ENCODE results near the gene TRPM5.

Gene TRPM5

DNA sequence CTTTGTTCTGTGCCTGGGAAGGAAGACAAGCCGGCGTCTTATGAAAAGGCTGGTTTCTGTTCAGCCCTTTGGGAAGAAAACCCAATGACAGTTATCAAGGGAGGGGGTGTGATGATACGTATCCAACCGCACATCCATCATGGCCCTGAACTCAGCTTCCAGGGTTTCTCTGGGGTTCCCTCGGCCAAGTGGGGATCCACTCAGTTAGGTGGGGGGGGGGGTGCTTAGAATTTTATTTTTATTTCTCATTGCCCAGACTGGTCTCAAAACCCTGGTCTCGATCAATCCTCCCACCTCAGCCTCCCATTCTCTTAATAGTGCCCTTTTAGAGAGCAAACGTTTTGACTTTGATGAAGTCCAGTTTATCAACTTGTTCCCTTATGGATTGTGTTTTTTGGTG is 26.2 kb upstream of the TRPM5 start:
- DNase-seq = no peak

DNA sequence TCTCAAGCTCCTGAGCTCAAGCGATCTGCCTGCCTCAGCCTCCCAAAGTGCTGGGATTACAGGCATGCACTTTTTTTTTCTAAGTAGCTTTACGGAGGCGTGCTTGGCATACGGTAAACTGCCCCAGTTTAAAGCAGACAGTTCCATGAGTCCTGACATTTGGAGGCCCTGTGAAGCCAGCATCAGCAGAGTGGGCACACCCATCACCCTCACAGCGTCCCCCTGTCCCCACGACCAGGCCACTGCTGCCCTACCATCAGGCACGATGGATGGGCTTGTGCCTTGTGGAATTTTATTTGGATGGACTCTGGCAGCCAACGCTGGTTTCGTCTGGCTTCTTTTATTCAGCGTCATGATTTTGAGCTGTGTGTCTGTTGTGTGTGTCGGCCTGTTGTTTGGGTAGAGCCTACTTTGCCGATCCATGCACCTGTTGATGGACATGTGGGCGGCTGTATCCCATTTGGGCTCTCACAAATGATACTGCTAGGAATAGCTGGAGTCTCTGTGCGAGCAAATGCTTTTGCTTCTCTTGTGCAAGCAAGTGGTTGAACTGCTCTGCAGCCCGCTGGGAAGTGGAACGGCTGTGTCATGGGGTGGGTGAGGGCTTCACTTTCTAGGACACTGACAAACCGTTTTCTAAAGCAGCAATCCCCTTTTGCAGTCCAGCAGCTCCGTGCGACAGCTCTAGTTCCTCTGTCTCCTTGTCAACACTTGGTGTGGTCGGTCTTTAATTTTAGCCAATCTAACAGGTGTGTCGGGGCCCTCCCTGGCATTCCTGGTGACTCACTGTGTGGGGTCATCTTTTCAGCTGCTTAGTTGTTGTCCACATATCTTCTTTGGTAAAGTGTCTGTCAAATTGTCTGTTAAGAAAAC is 24.3 kb upstream of the TRPM5 start:
- no peak for DNase-seq

DNA sequence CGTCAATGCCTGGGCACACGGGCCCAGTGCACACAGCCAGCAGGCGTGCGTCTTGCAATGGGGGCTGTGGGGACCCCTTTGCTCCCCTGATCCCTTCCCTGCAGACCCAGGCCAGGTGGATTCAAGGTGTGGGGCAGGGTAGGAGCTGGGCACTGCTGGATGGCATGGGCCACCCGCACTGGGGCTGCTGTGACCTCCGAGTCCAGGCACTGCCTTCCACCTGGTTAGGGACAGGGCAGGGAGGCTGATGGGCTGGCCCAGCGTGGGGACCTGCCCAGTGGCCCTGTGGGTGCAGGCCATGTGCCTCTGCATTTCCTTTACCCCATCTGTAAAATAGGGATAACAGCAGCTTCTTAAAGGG is 23.4 kb upstream of the TRPM5 start:
- DNase-seq = no peak

DNA sequence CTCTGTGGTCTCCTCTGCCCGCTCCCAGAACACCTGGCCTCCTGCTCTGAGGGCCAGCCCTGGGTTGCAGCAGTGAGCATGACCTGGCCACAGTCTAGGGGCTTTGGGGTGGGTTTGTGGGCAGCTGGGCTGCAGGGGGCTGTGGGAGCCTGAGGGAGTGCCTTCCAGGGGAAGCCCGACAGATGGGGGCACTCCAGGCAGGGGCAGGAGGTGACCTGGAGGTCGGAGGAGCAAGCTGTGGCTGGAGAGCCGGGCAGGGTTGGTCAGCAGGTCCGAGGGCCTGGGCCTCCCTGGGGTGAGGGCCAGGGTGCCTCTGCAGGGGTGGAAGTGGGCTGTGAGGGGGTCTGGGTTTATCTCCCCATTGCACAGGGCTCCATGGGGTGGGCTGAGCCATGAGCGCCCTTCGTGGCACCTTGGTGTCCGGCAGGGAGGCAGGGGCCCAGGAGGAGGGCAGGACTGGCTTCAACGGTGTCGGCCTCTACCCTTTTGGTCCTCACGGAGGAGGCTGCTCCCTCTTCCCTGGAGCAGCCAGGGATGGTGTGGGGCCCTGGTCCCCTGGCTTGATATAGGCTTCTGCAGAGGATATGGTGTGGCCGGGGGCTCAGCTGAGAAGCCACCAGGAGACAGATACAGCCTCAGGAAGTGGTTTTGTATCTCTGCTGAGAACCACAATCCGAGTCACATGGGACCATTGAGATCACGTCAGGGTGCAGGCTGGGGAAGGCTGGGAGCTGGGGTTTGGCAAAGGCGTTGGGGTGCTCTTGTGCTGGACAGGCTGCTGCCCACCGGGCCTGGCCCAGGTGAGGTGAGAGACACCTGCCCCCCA is 22.8 kb upstream of the TRPM5 start:
- no peak for DNase-seq

DNA sequence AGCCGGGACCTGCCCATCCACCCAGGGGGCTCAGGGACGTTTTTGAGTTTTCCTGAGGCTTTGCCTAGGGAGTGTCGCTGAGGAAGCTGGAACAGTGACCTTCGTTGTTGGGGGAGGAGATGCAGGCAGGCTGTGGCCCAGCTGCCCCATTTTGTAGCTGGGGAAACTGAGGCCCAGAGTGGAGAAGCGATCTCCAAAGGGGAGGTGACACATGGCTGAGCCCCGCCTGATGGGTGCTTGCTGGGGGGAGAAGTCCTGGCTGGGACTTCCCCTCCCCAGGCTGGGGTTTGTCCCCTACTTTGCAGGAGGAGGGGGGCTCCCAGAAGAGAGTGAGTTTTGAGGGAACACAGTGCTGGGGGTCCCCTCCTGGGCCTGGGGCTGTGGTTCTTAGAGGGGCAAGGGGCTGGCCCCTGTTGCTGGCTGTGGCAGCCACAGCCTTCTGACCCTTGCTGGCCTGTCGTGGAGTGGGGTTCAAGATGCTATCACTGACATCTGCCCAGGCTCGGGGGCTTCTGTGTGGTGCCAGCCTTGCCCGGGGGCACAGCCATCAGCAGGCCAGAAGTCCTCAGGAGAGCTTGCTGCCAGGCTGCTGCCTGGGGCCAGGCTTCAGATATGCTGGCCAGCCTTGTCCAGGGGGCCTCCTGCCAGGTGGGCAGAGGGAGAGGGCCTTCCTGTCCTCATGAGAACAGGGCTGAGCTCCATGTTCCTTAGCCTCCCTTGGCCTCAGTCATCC is 21.9 kb upstream of the TRPM5 start:
- DNase-seq = no peak

DNA sequence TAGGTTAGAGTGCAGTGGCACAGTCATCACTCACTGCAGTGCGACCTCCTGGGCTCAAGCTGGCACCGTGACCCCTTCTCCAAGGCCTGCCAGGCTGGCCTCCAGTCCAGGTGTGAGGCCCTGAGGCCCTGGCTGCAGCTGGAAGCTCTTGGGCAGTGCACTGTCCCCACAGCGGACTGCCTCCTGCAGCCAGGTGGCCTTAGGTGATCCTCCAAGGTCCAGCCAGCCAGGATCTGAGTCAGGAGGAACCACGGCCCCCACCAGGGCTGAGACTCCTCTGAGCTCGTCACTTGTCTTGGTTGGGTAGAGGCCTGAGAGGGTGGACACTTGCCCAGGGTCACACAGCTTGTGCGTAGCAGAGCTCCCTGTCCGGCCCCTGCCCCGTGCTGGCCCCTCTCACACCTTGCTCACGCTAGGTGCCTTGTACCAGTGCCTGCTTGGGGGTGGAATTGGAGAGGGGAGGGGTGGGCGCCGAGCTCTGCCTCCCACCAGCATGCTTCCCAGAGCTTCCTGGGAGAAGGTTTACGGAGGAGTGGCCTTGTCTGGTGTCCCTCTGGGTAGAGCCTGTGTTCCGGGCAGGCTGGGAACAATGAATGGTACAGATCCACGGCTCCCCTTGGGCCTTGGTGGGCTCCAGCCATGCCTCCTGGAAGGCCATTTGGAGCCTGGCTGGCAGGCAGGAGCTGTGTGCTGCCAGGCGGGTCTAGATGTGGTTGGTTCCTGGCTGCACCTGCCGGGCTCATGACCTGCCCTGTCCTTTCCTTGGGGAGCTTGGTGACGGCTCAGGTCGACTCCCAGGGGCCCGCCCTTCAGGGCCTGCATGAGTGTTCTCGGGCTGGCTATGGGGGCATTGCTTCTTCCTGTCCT is 21.1 kb upstream of the TRPM5 start:
- DNase-seq = no peak

DNA sequence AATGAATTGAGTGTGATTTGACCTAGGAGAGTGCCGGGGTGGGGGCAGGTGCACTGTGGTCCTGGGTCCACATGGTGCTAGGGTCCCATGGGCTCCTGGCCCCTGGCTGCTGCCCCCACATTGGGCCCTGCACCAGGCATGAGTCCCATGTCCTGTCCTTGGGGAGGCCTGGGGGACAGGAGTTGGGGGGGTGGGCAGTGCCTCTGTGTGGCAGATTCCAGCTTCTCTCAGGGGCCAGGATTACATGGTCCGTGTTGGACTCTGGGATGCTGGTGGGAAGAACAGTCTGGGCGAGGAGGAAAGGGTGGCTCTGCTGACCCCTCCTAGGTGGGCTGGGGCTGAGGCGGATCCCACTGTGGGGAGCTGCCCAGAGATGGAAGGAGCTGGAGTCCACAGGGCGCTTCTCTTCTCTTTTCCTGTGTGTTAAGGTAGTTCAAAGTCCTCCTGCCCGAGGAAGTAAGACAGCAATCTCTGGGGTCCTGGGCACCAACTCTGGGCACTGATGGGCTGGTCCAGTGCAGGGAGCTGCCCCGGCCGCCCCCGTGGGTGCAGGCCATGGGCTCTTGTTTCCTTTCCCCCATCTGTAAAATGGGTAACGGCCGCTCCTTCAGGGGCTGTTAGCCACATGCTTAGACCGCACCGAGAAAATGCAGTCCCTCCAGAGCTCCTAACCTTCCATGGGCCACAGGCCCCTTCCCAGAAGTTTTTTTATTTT is 20.3 kb upstream of the TRPM5 start:
- no peak for DNase-seq

DNA sequence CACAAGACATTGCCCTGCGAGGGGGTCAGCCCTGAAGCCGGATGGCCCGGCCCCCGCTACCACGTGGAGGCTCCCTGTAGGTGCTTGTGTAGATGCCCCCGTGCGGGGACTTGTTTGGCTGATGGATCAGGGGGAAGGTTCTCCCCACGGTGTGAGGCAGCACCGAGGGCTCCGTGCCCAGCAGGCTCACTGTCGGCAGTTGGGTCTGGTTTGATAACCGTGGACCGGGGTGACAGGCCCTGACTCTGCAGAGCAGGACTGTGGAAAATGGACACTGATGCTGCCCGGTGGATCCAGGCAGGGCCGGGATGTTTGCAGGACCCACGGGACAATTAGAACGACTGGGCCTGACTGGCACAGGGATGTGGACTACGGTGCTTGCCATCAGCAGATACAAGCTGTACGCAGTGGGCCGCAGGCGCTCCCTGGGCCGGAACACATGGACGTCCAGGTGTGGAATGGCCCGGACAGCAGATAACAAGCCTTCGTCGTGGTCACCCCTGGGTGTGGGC is 19.5 kb upstream of the TRPM5 start:
- no peak for DNase-seq

DNA sequence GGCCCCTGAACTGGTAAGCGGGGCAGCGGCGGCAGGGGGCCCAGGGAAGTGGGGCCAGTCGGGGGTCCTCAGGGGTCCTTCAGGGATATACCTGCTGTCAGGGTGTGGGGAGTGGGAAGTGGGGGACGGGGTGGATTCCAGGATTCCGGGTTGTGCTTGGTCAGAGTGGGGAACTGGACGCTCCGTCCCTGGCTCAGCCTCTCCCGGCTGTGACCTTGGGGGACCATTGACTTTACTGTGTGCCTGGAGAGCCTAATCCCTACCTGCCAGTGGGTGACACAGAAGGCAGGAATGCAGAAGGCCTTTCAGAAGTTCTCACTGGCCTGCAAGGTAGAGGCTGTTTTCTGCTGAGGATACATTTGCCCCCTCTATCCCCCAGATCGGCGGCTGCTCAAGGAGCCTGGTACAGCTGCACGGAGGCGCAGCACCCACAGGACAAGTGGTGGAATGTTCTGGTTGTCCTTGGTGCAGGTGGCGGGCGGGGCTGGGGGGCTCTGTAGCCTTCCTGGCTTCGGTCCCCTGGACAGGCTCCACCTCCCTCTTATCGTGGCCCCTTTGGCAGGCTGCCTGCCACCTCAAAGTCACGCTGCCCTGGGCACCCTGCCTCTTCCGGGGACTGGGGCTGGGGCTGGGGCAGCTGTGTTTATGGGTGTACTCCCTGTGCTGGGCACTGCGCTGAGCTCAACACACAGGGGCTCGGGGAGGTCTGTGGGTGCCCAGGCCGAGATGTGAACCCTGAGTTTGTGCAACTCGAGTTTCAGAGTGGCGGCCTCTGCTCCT is 18.9 kb upstream of the TRPM5 start:
- DNase-seq = peak; percentile 33

DNA sequence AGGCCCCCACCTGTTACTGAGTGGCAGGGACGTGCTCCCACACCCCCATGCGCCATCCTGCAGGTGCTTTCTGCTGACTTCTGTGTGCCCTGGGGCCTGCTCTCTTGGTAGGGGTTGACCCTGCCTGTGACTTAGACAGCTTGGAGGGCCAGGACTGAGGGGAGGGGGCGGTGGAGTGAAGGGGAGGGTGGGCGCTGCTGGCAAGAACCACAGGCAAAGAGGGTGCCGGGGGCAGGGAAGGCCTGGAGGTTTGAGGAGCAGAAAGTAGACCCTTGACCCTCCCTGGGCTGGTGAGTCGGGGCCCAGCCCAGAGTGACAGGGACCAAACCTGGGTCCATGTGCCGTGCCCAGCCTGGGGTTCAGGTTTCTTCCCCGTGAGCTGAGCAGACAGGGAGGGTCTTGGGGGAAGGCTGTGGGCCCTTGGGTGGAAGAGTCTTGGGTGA is 18.2 kb upstream of the TRPM5 start:
- DNase-seq = no peak

DNA sequence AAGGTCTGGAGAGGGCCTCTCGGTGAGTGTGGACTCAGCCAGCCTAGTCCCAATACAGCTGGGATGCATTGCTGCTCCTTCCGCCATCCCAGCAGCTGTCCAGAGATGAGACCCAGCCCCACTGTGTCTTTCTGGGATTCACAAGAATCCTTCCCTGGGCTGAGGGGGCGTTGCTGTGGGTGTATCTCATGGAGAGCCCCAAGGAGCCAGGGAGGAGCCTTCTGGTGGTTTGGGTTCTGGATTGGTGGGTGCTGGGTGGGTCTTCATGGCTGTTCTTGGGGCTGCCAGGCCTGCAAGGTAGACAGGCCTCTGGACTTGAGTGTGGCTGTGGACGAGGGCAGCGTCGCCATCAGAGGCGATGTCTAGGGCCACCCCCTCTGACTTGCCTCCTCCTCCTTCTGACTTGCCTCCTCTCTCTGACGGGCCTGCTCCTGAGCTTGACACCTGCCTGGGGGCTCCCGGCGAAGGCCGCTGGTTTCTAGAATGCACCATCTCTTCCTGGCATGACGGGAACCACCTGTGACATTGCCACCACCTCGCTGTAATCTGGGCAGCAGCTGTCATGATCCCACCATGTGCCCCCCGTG is 17.7 kb upstream of the TRPM5 start:
- DNase-seq = no peak

DNA sequence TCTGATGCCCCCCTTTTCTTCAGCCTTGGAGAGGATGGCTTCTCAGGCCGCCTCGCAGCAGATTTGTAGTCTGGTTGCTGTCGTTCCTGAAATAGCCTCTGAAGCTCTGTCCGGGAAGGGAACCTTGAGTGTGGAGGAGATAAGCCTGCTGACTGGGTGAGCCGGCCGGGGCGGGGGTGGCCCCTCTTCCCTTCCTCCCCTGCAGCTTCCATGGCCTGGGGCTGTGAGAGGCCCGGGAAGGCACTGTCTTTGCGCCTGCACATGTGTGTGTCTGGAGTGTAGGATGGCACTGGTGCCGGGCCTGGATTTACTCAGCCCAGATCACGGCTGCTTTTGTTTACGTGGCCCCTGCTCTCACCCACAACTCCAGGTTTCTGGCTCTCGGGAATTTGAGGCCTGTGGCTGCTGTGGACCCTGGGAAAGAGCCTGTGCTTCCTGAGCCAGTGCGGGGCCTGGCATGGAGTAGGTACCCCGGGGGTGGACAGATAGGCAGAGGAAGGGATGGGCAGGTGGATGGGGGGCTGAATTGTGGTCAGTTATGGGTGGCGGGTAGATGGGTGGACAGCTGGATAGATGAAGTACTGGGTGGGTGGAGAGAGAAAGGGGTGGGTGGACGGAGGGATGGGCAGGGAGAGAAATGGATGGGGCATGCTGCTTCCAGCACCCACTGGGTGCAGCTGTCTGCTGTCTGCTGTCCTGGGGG is 17.1 kb upstream of the TRPM5 start:
- no peak for DNase-seq

DNA sequence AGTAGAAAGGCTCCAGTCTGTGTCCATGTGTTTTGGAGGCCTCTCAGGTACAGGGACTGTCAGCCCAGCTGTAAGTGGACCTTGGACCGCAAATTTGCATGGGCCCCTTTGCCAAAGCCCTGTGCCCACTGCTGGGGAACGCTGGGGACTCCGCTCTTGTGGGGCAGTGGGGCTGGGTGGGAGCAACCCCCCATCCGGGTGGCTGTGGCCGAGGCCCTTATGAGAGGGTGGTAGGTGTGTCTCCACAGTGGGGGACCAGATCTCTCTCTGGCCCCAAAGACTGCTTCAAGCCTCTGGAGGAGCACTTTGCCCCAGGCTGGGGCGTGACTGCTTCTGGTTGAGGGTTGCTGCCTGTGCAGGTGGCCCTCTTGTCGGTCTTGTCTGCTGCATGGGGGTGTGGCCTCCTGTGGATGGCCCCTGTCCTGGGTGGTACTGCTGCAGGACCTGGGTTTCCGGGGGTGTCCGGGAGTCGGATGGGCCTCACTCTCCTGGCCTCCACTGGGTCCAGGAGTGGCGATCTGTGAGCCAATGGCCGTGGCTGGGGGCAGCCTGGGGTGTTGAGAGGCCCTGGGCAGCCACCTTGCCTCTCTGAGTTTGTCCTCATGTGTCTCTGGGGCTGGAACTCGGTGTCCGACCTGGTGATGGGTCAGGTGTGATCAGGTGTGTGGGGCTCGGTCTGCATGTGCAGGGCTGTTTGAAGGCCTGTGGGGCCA is 16.4 kb upstream of the TRPM5 start:
- no peak for DNase-seq

DNA sequence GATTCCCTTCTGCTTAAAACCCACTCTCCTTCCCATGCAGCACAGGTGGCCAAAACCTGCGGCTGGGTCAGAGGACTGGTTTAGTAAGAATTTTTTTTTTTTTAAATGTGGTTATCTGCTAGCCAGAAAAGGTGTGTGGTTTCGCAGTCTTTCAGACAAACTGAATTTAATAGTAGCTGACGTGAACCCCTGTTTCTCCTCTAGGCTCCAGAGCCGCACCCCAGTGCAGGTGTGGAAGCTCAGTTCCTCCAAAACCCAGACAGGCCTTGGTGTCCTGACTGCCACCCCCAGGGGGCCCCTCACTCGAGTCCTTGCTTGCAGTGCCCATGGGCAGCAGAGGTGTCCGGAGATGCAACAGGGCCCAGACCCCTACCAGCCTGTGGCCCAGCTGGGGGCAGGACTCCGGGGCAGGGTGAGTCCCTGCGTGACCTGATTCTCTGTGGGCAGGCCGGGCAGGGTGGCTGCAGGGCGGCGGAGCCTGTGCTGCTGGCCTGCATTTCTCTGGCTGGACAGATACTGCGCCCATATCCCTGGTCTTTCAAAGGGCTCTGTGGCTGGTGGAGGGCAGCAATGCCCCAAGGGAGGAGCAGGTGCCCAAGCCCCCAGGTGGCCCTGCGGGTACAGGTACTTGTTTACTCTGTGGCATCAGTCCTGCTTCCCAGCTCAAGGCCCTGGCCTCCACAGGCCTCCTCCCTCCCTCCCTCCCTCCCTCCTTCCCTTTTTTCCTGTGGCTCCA is 15.7 kb upstream of the TRPM5 start:
- no peak for DNase-seq

DNA sequence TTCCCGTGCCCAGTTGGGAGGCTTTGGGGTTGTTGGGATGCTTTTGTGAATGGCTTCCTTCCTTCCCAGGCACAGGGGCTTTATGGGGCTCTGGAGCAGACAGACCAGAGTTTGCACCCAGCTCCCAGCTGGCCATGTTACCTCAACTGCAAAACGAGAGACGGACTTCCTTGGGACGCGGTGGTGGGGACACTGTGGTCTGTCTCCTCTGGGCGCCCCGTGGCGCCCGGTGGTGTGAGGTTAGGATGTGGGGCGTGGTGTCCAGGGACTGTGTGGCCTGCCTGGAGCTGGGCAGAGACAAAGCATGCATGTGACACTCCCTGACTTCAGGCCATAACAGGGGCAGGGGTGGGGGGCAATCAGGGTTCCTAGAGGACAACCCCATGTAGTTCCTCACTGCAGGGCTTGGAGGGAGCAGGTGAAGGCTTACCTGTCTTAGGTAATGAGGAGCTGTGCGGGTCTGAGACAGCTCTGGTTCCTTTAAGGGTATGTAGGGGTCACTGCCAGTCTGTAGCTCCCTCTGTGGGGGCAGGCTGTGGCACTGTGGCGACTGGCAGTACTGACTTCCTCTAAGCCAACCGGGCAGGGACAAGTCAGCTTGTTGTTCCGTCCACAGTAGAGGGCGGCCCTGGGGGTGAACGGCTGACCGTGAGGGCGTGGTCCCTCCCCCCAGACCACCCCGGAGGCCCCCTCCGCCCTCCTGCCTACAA is 14.9 kb upstream of the TRPM5 start:
- no peak for DNase-seq

DNA sequence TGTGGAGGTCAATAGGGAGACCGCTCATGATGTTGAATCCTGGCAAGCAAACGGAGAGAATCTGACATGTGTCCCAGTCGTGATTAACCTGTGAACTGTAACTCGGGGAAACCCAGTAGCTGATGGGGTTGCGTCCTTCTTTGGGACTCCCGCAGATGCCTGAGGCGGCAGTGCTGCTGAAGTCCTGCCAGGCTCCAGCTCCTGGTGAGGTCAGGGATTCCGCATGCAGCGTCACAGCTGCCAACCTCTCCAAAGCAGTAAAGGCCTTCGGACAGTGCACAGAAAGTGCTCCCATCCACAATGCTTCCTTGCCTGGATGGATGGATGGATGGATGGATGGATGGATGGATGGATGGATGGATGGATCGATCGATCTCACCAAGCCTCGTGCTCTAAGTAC is 14.0 kb upstream of the TRPM5 start:
- DNase-seq = no peak

DNA sequence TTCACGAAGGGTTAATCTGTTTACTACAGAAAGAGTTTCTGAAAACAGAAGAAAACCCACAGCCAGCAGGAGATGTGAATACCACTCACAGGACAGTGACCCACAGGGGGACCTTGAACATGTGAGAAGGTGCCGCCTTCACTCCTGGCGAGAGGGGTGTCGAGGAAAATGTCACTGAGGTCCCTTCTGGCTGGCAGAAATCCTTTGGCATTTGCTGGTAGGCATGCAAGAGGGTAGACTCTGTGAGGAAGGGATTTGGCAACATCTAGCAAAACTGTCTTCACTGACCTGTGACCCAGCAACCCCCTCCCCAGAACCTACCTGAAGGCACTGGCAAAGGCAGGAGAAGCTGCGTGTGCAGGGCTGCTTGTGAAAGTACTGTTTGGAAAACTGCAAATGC is 9.1 kb upstream of the TRPM5 start:
- DNase-seq = no peak

Data from NCI-H1092 (cell line).